HepG2 (cell line): Measurements from ENCODE around the gene TLK1. TPM values are rescaled to one million over a fixed set of nuclear protein-coding genes. Genes with fewer than 3 reads are reported as not detected.
A peak's percentile ranks its signal among the peaks of the same experiment; 100 is the strongest.

Experiments
- ATAC-seq: fragments of 200-7000 bp; cut with Tn5 transposase; 3 replicates; pipeline ENCODE4 v1.9.1; 2020; ENCODE audit warnings: mild to moderate bottlenecking, moderate library complexity
- BruUV-seq: library from RNA; stranded (reverse); fragments of 400-500 nt; replicated peaks from 2 replicates; lab custom pipeline; 2021; lab: Mats Ljungman, UMichigan
- CTCF ChIA-PET: fragments of 300-600 bp; formaldehyde crosslinking; extraction: SDS; loops from one replicate; lab custom pipeline; 2021; ENCODE audit warnings: low total read pairs, inconsistent platforms, low intra/inter-chr PET ratio; lab: Yijun Ruan, JAX
- POLR2A ChIA-PET: fragments of 350-600 bp; sonication (Branson Sonifier 250); formaldehyde crosslinking; loops from one replicate; lab custom pipeline; 2020; ENCODE audit warnings: antibody characterized with exemption, inconsistent platforms; lab: Yijun Ruan, JAX
- DNase-seq: peaks from one replicate; pipeline ENCODE4 v3.0.0-alpha.2; 2015; ENCODE audit warnings: low spot score
- FAIRE-seq: peaks from 3 replicates; lab custom pipeline; 2011; peaks lifted over from hg19 to GRCh38; lab: Jason Lieb, UNC
- H2AFZ ChIP-seq: one replicate; pipeline ENCODE4 v1.6.1; 2011; ENCODE audit warnings: low read length, inconsistent platforms
- H3K27ac ChIP-seq: fragments of 300-600 bp; 3 replicates; pipeline ENCODE4 v1.8.0; 2011; ENCODE audit warnings: mixed run types, mild to moderate bottlenecking, mixed read lengths, low read length, inconsistent platforms; ENCODE audit not compliant: insufficient read depth; ENCODE audit errors: extremely low read length
- H3K27me3 ChIP-seq, 2 experiments: fragments of 200-600 bp in 1 of 2; 2 replicates in 1 of 2; 3 replicates in 1 of 2; pipeline versions ENCODE4 v1.6.0 to v1.8.0; 2011; ENCODE audit warnings: low read length in 2 of 2, mild to moderate bottlenecking in 2 of 2, moderate library complexity in 2 of 2, inconsistent platforms in 1 of 2; ENCODE audit not compliant: insufficient read depth in 2 of 2, control insufficient read depth in 1 of 2
- H3K36me3 ChIP-seq, 2 experiments: fragments of 200-600 bp in 1 of 2; replicated peaks in 1 of 2; 2 replicates in 1 of 2; 3 replicates in 1 of 2; pipeline versions ENCODE4 v1.5.1 to v1.8.0; 2011; ENCODE audit warnings: low read length in 2 of 2, inconsistent platforms in 1 of 2; ENCODE audit not compliant: insufficient read depth in 2 of 2, control insufficient read depth in 1 of 2
- H3K4me1 ChIP-seq: 2 replicates; pipeline ENCODE4 v1.5.1; 2012; ENCODE audit warnings: low read length, inconsistent platforms; ENCODE audit not compliant: insufficient read depth
- H3K4me2 ChIP-seq: 2 replicates; pipeline ENCODE4 v1.6.0; 2011; ENCODE audit warnings: low read depth, low read length, inconsistent platforms
- H3K4me3 ChIP-seq, 3 experiments: fragments of 200-600 bp in 1 of 3; sonication (generic), shearing (Covaris generic) in 1 of 3; replicated peaks in 1 of 3; 2 replicates each; pipeline ENCODE4 v1.5.1; 2011 to 2016; ENCODE audit warnings: low read length in 3 of 3, inconsistent platforms in 2 of 3, low read depth in 2 of 3, mild to moderate bottlenecking in 2 of 3, control low read depth in 1 of 3, mixed read lengths in 1 of 3; ENCODE audit not compliant: insufficient read depth in 1 of 3
- H3K79me2 ChIP-seq: one replicate; pipeline ENCODE4 v1.6.1; 2011; ENCODE audit warnings: low read length, inconsistent platforms; ENCODE audit not compliant: insufficient read depth
- H3K9ac ChIP-seq: 2 replicates; pipeline ENCODE4 v1.6.0; 2011; ENCODE audit warnings: mild to moderate bottlenecking, low read depth, low read length, inconsistent platforms; ENCODE audit not compliant: insufficient read depth
- H3K9me3 ChIP-seq: 2 replicates; pipeline ENCODE4 v1.5.1; 2012; ENCODE audit warnings: mild to moderate bottlenecking, low read length
- H4K20me1 ChIP-seq: 2 replicates; pipeline ENCODE4 v1.6.0; 2011; ENCODE audit warnings: inconsistent platforms, mild to moderate bottlenecking, low read length, moderate library complexity; ENCODE audit not compliant: insufficient read depth
- HNRNPL ChIP-seq: fragments of 200-400 bp; formaldehyde crosslinking; IDR thresholded peaks from 2 replicates; pipeline ENCODE4 v1.6.1; 2017; ENCODE audit warnings: mild to moderate bottlenecking, low read depth, low read length
- KDM6A ChIP-seq: IDR thresholded peaks from 2 replicates; pipeline ENCODE4 v1.6.1; 2016; ENCODE audit warnings: low read depth
- MEF2D ChIP-seq: sonication (generic); formaldehyde crosslinking; IDR thresholded peaks from 2 replicates; pipeline ENCODE4 v1.5.1; 2020; ENCODE audit warnings: mild to moderate bottlenecking, missing genetic modification reagents
- RBM22 ChIP-seq: fragments of 200-400 bp; formaldehyde crosslinking; optimal IDR thresholded peaks from 2 replicates; pipeline ENCODE3; 2017; ENCODE audit warnings: mild to moderate bottlenecking, low read length, moderate library complexity
- RCOR2 ChIP-seq: IDR thresholded peaks from 2 replicates; pipeline ENCODE4 v1.6.1; 2016; ENCODE audit warnings: missing biosample characterization, missing genetic modification reagents
- SIN3B ChIP-seq: fragments of 150-350 bp; IDR thresholded peaks from 2 replicates; pipeline ENCODE4 v1.6.1; 2014; ENCODE audit warnings: low read length
- TBX2 ChIP-seq: sonication (generic); formaldehyde crosslinking; IDR thresholded peaks from 2 replicates; pipeline ENCODE4 v1.5.0; 2020; ENCODE audit warnings: missing genetic modification reagents, mild to moderate bottlenecking, borderline replicate concordance
- ZFP36L2 ChIP-seq: sonication (generic); formaldehyde crosslinking; IDR thresholded peaks from 2 replicates; pipeline ENCODE4 v1.4.0; 2020; ENCODE audit warnings: missing genetic modification reagents
- WGBS: methylation state at CpG from one replicate; pipeline ENCODE4 v1.1.6; 2017; ENCODE audit warnings: low lambda C conversion rate; 5-methylcytosine and 5-hydroxymethylcytosine counted together
- in situ Hi-C: cut with HindIII; loops from 2 replicates; pipeline ENCODE4 v1.10.0; 2017; ENCODE audit warnings: low pct_unique_long_range_greater_than_20kb; ENCODE audit not compliant: extremely low pct_ligation_motif_present
- intact Hi-C: fragments of 100-400 bp; cut with micrococcal nuclease; formaldehyde crosslinking; loops from one replicate; pipeline ENCODE4 v1.10.0; 2022; ENCODE audit not compliant: unreplicated experiment
- polyA plus RNA-seq, 8 experiments: library from polyadenylated mRNA; depleted of rRNA in 3 of 8; stranded (reverse) in 7 of 8; unstranded in 1 of 8; fragments of >200 nt; fragmentation: Illumina TruSeq in 4 of 8; extraction: Trizol in 4 of 8; gene quantifications; 2 replicates each; pipeline versions ENCODE4 v1.2.1 to v1.2.3, GENCODE V29; 2011 to 2016; ENCODE audit warnings: low read depth in 4 of 8, missing spikeins in 1 of 8, mixed read lengths in 1 of 8; ENCODE audit not compliant: insufficient read depth in 1 of 8
- total RNA-seq, 5 experiments: library from RNA; depleted of rRNA; stranded (reverse); fragments of >200 nt; fragmentation: Illumina TruSeq; extraction: Trizol; gene quantifications; 2 replicates each; pipeline ENCODE4 v1.2.3, GENCODE V29; 2016; ENCODE audit warnings: low read depth in 1 of 5
- TF ChIP-seq, protein P1 (sequence below): sonication (generic); formaldehyde crosslinking; IDR thresholded peaks from 2 replicates; pipeline ENCODE4 v1.4.0; 2020; ENCODE audit warnings: mild to moderate bottlenecking, missing genetic modification reagents
- TF ChIP-seq, protein P2 (sequence below), 2 experiments: sonication (generic) in 1 of 2; formaldehyde crosslinking in 1 of 2; IDR thresholded peaks; 2 replicates each; pipeline versions ENCODE4 v1.6.1 to v1.9.0; 2014 to 2022; ENCODE audit warnings: antibody characterized with exemption in 1 of 2, borderline replicate concordance in 1 of 2, inconsistent platforms in 1 of 2, low read depth in 1 of 2, missing genetic modification reagents in 1 of 2
- TF ChIP-seq, protein P3 (sequence below), 2 experiments: sonication (generic) in 1 of 2; formaldehyde crosslinking in 1 of 2; IDR thresholded peaks; 2 replicates each; pipeline versions ENCODE4 v1.4.0 to v1.6.1; 2016 to 2020; ENCODE audit warnings: borderline replicate concordance in 1 of 2, low read depth in 1 of 2, mild to moderate bottlenecking in 1 of 2, missing genetic modification reagents in 1 of 2

Gene TLK1
- total and polyA plus RNA-seq, 2 of the 13 experiments (the other 11 are each of a cell fraction or from before 2014, with no cell fraction given), result 16.8 to 28.7 TPM

DNA sequence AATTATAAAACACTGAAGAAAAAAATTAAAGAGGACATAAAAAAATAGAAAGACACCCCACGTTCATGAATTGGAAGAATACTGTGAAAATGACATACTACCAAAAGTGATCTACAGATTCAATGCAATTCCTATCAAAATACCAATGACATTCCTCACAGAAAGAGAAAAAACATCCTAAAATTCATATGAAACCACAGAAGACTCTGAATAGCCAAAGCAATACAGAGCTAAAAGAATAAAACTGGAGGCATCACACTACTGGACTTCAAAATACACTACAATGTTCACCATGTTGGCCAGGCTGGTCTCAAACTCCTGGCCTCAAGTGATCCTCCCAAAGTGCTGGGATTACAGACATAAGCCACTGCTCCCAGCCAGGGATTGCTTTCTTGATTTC, 56.3 kb downstream of the TLK1 start (continued):
- TF ChIP-seq ZFP36L2 (CRISPR knock-in tag) (no peak), SIN3B (no peak), HNRNPL (no peak)
- TF ChIP-seq, protein P1, sequence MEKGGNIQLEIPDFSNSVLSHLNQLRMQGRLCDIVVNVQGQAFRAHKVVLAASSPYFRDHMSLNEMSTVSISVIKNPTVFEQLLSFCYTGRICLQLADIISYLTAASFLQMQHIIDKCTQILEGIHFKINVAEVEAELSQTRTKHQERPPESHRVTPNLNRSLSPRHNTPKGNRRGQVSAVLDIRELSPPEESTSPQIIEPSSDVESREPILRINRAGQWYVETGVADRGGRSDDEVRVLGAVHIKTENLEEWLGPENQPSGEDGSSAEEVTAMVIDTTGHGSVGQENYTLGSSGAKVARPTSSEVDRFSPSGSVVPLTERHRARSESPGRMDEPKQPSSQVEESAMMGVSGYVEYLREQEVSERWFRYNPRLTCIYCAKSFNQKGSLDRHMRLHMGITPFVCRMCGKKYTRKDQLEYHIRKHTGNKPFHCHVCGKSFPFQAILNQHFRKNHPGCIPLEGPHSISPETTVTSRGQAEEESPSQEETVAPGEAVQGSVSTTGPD, result no peak
- TF ChIP-seq, protein P2, sequence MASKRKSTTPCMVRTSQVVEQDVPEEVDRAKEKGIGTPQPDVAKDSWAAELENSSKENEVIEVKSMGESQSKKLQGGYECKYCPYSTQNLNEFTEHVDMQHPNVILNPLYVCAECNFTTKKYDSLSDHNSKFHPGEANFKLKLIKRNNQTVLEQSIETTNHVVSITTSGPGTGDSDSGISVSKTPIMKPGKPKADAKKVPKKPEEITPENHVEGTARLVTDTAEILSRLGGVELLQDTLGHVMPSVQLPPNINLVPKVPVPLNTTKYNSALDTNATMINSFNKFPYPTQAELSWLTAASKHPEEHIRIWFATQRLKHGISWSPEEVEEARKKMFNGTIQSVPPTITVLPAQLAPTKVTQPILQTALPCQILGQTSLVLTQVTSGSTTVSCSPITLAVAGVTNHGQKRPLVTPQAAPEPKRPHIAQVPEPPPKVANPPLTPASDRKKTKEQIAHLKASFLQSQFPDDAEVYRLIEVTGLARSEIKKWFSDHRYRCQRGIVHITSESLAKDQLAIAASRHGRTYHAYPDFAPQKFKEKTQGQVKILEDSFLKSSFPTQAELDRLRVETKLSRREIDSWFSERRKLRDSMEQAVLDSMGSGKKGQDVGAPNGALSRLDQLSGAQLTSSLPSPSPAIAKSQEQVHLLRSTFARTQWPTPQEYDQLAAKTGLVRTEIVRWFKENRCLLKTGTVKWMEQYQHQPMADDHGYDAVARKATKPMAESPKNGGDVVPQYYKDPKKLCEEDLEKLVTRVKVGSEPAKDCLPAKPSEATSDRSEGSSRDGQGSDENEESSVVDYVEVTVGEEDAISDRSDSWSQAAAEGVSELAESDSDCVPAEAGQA (IDR thresholded peaks at IDR 0.05; ENCODE audit: low read depth), result no peak
- TF ChIP-seq, protein P2 (CRISPR knock-in tag; IDR thresholded peaks at IDR 0.05; ENCODE audit: borderline replicate concordance), result no peak

DNA sequence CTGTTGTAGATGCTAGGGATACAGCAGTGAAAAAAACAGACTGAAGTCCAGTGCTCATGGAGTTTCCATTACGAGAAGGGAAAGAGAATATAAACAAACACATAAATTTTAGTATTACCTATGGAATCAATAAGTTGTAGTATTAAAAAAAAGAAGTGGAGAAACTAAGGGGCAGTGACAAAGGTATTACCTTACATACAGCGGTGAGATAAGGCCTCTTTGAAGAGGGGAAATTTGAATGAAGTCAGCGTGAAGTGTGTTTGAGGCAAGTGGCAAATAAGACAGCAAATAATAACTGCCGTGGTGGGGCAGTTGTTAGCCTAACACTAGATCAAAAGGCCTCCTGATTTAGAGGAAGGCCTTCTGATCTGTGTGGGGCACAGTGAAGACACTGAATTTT, 57.9 kb downstream of the TLK1 start:
- H3K36me3 ChIP-seq, result peaks cover 2 to 6% of the 10 kb centered on the region in 2 experiments; a peak in 3 of 5 replicates
- H3K4me3 ChIP-seq, result no peak overlapping the region
- peak overlapping the region; percentile 32 for H3K4me2 ChIP-seq
- FAIRE-seq, result no peak
- ChIA-PET POLR2A (no interaction called here), CTCF (no interaction called here)
- no peak overlapping the region for H2AFZ ChIP-seq
- H3K4me1 ChIP-seq, result peaks cover 61% of the 10 kb centered on the region
- peak; percentile 35 for DNase-seq
- in situ Hi-C loops (no loop called here), intact Hi-C loops (no loop called here)
- no TSS peak for BruUV-seq
- H4K20me1 ChIP-seq, result peaks cover 3% of the 10 kb centered on the region; the same call in 1 of the 2 replicates
- H3K9me3 ChIP-seq, result peaks cover 11% of the 10 kb centered on the region
- H3K27me3 ChIP-seq, result no peaks in the 10 kb centered on the region
- H3K27ac ChIP-seq, result peak overlapping the region; percentile 60
- WGBS, result 40% methylated on average over 4 of the region's 4 CpGs
- peaks cover 93% of the 10 kb centered on the region for H3K79me2 ChIP-seq
- no peak overlapping the region for H3K9ac ChIP-seq
- ATAC-seq, result peak; percentile 59
- TF ChIP-seq TBX2 (CRISPR knock-in tag), result peak; percentile 80
- no peak for TF ChIP-seq RBM22
- TF ChIP-seq KDM6A (CRISPR knock-in tag), result no peak
- TF ChIP-seq, protein P3, sequence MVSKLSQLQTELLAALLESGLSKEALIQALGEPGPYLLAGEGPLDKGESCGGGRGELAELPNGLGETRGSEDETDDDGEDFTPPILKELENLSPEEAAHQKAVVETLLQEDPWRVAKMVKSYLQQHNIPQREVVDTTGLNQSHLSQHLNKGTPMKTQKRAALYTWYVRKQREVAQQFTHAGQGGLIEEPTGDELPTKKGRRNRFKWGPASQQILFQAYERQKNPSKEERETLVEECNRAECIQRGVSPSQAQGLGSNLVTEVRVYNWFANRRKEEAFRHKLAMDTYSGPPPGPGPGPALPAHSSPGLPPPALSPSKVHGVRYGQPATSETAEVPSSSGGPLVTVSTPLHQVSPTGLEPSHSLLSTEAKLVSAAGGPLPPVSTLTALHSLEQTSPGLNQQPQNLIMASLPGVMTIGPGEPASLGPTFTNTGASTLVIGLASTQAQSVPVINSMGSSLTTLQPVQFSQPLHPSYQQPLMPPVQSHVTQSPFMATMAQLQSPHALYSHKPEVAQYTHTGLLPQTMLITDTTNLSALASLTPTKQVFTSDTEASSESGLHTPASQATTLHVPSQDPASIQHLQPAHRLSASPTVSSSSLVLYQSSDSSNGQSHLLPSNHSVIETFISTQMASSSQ (IDR thresholded peaks at IDR 0.05; ENCODE audit: low read depth), result peak; percentile 69; the same call in 1 of the 2 replicates
- TF ChIP-seq, protein P3 (CRISPR knock-in tag; IDR thresholded peaks at IDR 0.05; ENCODE audit: borderline replicate concordance), result no peak
- no peak for TF ChIP-seq MEF2D
- TF ChIP-seq RCOR2, result peak; percentile 56; the same call in 1 of the 2 replicates
